Vagina (tissue), 2 donors: ENCODE measurements around the gene SLC39A2. TPM values are rescaled to one million over a fixed set of nuclear protein-coding genes. Genes with fewer than 3 reads are reported as not detected.

Experiments used
- DNase-seq, 2 donors: peaks; one replicate each; pipeline ENCODE4 v3.0.0-alpha.2; 2017; ENCODE audit errors: extremely low spot score in 2 of 2
- H3K27ac ChIP-seq: fragments of 200-600 bp; sonication (generic); one replicate; pipeline ENCODE4 v1.5.1; 2019
- H3K27me3 ChIP-seq: fragments of 200-600 bp; sonication (generic); one replicate; pipeline ENCODE4 v1.5.1; 2019
- H3K36me3 ChIP-seq, 2 donors: fragments of 200-600 bp; sonication (generic); one replicate each; pipeline ENCODE4 v1.5.1; 2017 to 2019
- H3K4me1 ChIP-seq: fragments of 200-600 bp; sonication (generic); one replicate; pipeline ENCODE4 v1.5.1; 2019
- H3K4me3 ChIP-seq, 2 donors: fragments of 200-600 bp; sonication (generic); 1 replicate in 1 of 2; 2 replicates in 1 of 2; pipeline ENCODE4 v1.5.1; 2016 to 2019
- H3K9me3 ChIP-seq: fragments of 200-600 bp; sonication (generic); one replicate; pipeline ENCODE4 v1.5.1; 2019
- POLR2A ChIP-seq, 2 donors: fragments of 450-650 bp; IDR thresholded peaks; one replicate each; pipeline ENCODE4 v1.6.1; 2017; ENCODE audit warnings: antibody characterized with exemption in 2 of 2, mild to moderate bottlenecking in 2 of 2, moderate library complexity in 2 of 2
- POLR2AphosphoS5 ChIP-seq, 2 donors: sonication (generic); formaldehyde crosslinking; IDR thresholded peaks; one replicate each; pipeline ENCODE4 v1.9.0; 2017; ENCODE audit warnings: antibody characterized with exemption in 2 of 2, mild to moderate bottlenecking in 2 of 2, low read depth in 1 of 2; ENCODE audit not compliant: insufficient read depth in 1 of 2
- intact Hi-C: fragments of 100-400 bp; cut with DNase I; formaldehyde crosslinking; loops from one replicate; pipeline ENCODE4 v1.15.1; 2023
- total RNA-seq: library from RNA; depleted of rRNA; stranded (reverse); fragments of >200 nt; gene quantifications from one replicate; pipeline ENCODE4 v1.2.3, GENCODE V29; 2016
- TF ChIP-seq, protein P1 (sequence below), 3 experiments: fragments of 450-650 bp in 2 of 3; fragments of 200-600 bp in 1 of 3; sonication (generic) in 1 of 3; IDR thresholded peaks; one replicate each; pipeline ENCODE4 v1.5.1; 2017 to 2019; ENCODE audit warnings: antibody characterized with exemption in 3 of 3, mild to moderate bottlenecking in 2 of 3, moderate library complexity in 2 of 3

The SLC39A2 gene
- total RNA-seq, 1 donor from 2014 or later = 5.4 TPM

DNA sequence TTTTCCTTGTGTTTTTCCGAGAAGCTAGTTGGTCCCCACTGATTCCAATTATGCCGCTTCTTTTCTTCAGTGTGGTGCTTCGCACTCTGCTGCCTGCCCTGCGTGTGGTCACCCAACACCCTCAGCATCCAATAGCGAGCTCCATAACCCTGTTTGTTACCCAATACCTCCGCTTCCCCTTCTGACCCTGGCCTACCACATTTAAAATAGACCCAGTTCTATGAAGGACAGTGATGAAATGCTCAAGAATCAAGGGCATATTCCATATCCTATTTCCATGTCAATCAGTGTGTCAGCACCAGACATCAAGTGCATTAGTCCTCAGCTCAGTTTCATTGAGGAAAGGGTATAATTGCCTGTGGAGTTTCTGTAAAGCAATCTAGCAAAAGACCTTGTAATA lies 16.2 kb downstream of the SLC39A2 start:
- H3K36me3 ChIP-seq = peaks cover 0 to 32% of the 10 kb centered on the region in 2 donors
- H3K27me3 ChIP-seq = no peaks in the 10 kb centered on the region
- TF ChIP-seq, protein P1, sequence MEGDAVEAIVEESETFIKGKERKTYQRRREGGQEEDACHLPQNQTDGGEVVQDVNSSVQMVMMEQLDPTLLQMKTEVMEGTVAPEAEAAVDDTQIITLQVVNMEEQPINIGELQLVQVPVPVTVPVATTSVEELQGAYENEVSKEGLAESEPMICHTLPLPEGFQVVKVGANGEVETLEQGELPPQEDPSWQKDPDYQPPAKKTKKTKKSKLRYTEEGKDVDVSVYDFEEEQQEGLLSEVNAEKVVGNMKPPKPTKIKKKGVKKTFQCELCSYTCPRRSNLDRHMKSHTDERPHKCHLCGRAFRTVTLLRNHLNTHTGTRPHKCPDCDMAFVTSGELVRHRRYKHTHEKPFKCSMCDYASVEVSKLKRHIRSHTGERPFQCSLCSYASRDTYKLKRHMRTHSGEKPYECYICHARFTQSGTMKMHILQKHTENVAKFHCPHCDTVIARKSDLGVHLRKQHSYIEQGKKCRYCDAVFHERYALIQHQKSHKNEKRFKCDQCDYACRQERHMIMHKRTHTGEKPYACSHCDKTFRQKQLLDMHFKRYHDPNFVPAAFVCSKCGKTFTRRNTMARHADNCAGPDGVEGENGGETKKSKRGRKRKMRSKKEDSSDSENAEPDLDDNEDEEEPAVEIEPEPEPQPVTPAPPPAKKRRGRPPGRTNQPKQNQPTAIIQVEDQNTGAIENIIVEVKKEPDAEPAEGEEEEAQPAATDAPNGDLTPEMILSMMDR (IDR thresholded peaks at IDR 0.05) = no peak
- TF ChIP-seq POLR2AphosphoS5 (IDR thresholded peaks at IDR 0.05; ENCODE audit: insufficient read depth in 1 of 2, low read depth in 1 of 2) = no peak
- TF ChIP-seq POLR2A (IDR thresholded peaks at IDR 0.05) = no peak
- no peak overlapping the region for H3K4me3 ChIP-seq
- DNase-seq = no peak
- no peaks in the 10 kb centered on the region for H3K9me3 ChIP-seq
- peaks cover 8% of the 10 kb centered on the region for H3K4me1 ChIP-seq
- intact Hi-C loops = loop anchor here (2.0 to 5.0 kb wide), 2 partner anchors 25 to 77 kb away; no protein-coding TSS in a partner anchor
- H3K27ac ChIP-seq = peak overlapping the region; percentile 56

DNA sequence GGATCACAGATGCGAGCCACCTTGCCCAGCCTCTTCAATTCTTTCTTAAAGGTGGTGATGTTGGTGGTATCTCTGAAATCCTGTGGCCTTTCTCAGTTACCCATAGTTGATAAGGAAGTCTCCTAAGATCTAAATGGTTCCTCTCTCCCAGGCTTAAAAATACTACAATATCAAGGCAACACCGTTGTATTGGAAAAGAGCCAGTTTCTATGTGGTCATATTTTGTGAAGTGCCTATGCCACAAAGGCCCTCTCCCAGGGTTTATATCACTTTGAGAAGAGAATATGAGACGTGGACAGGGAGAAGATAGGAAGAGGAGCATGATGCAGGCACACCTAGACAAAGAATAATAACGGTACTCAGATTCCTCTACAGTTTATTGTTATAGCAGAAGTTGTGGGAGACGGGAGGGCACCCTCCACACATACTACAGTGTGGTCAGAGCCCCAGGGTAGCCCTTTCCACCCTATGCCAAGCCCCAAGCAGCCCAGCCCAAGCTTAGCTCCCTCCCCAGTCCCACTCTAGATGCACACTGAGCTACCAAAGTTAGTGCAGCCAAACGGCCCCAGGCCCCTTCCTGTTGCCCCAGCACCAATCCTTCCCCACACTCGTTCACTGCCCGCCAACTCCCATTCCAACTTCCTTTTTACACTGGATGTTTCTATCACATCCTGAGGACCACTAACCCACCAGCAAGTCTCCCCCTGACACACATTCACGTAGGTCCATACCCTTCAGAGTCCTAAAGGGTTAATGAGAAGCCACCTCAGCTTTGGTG lies 17.5 kb downstream of the SLC39A2 start:
- no peak overlapping the region for H3K4me3 ChIP-seq
- H3K9me3 ChIP-seq = no peaks in the 10 kb centered on the region
- H3K27ac ChIP-seq = no peak overlapping the region
- no peaks in the 10 kb centered on the region for H3K27me3 ChIP-seq
- peaks cover 0 to 40% of the 10 kb centered on the region in 2 donors for H3K36me3 ChIP-seq
- TF ChIP-seq POLR2AphosphoS5 (IDR thresholded peaks at IDR 0.05; ENCODE audit: insufficient read depth in 1 of 2, low read depth in 1 of 2) = no peak
- TF ChIP-seq, protein P1 (IDR thresholded peaks at IDR 0.05) = no peak
- no peak for TF ChIP-seq POLR2A (IDR thresholded peaks at IDR 0.05)
- peaks cover 21% of the 10 kb centered on the region for H3K4me1 ChIP-seq
- intact Hi-C loops = loop anchor here (5.0 kb wide), 1 partner anchor 76 kb away; no protein-coding TSS in a partner anchor
- DNase-seq = no peak

DNA sequence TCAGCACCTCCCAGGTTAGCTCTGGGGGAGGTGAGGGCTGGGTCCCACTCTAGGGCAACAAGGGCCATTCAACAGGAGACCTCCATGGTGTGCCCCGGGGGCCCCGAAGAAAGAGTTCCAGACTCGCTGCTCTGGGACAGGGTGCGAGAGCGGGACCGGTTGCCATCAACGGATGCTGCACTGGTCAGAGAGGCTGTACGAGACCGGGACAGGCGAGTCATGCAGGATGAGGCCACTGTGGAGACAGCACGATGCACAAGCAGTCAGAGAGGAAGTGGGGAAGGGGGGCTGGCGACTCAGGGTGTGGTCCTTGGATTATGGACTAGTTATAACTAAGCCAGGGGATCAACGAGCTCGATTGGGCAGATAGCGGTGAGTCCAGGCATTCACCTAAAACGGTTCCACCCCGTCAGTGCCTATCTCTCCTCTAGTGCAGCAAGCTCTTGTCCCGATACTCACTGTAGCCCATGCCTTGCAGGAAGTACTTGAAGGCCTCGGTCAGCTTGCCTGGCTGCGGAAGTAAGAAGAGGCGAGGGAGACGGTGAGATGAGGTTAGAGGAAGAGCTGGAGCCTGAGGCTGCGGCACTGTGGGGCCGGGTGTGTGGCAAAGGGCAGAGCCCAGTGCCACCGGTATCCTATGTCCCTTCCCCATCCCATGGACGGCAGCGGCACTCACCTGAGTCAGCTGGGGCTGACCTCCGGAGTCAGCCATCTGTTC lies 18.6 kb downstream of the SLC39A2 start:
- intact Hi-C loops = loop anchor here (5.0 kb wide), 1 partner anchor 75 kb away; no protein-coding TSS in a partner anchor
- no peak for DNase-seq
- H3K4me1 ChIP-seq = peaks cover 30% of the 10 kb centered on the region
- H3K27ac ChIP-seq = no peak overlapping the region
- peak in 1 of 2 donors; percentile 5 for TF ChIP-seq POLR2AphosphoS5 (IDR thresholded peaks at IDR 0.05; ENCODE audit: insufficient read depth in 1 of 2, low read depth in 1 of 2)
- TF ChIP-seq, protein P1 (IDR thresholded peaks at IDR 0.05) = no peak
- TF ChIP-seq POLR2A (IDR thresholded peaks at IDR 0.05) = no peak
- H3K9me3 ChIP-seq = no peaks in the 10 kb centered on the region
- no peak overlapping the region for H3K4me3 ChIP-seq
- H3K27me3 ChIP-seq = no peaks in the 10 kb centered on the region
- peaks cover 0 to 42% of the 10 kb centered on the region in 2 donors for H3K36me3 ChIP-seq

DNA sequence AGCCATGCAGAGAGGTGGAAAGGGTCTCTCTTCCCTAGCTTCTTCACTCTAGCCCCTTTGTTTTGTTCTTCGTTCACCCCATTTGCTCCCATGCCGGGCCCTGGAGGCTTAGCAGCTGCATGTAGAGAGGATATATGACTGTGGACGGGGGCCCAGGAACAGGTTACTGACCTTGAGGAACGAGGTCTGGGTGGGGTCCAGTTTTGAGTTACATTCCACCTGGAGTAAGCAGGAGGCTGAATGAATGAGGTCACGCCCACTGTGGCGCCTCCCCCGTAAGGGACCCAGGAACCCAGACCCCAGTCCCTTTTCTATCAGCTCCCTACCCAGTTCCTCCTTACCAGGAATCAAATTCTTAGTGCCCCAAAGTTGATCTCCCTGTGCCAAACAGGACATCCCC lies 19.2 kb downstream of the SLC39A2 start:
- Histone ChIP-seq H3K9me3 (no peaks in the 10 kb centered on the region), H3K36me3 (peaks cover 0 to 46% of the 10 kb centered on the region in 2 donors), H3K27ac (no peak overlapping the region), H3K4me1 (peaks cover 36% of the 10 kb centered on the region), H3K4me3 (no peak overlapping the region), H3K27me3 (no peaks in the 10 kb centered on the region)
- intact Hi-C loops = loop anchor here (5.0 kb wide), 1 partner anchor 74 kb away; no protein-coding TSS in a partner anchor
- no peak for DNase-seq
- TF ChIP-seq POLR2A (IDR thresholded peaks at IDR 0.05) (no peak), POLR2AphosphoS5 (IDR thresholded peaks at IDR 0.05; ENCODE audit: insufficient read depth in 1 of 2, low read depth in 1 of 2) (no peak)
- TF ChIP-seq, protein P1 (IDR thresholded peaks at IDR 0.05) = no peak
